Activated naive CD8-positive, alpha-beta T cell treated with anti-CD3 and anti-CD28 coated beads for 36 hours (primary cell): ENCODE data around the gene SLC26A6. TPM values are rescaled to one million over a fixed set of nuclear protein-coding genes. Genes with fewer than 3 reads are reported as not detected.

Experiments used
- DNase-seq: peaks from one replicate; pipeline ENCODE4 v3.0.0; 2021
- H3K27ac Mint-ChIP-seq: one replicate; pipeline ENCODE4 v1.8.0; 2022; ENCODE audit warnings: mild to moderate bottlenecking, moderate library complexity, mixed read lengths
- H3K27me3 Mint-ChIP-seq: one replicate; pipeline ENCODE4 v1.8.0; 2022; ENCODE audit warnings: mild to moderate bottlenecking, mixed read lengths
- H3K36me3 Mint-ChIP-seq: one replicate; pipeline ENCODE4 v1.8.0; 2021; ENCODE audit warnings: mild to moderate bottlenecking, mixed read lengths
- H3K4me1 Mint-ChIP-seq: one replicate; pipeline ENCODE4 v1.8.0; 2021; ENCODE audit warnings: mixed read lengths
- H3K4me3 Mint-ChIP-seq: one replicate; pipeline ENCODE4 v1.8.0; 2022; ENCODE audit warnings: mild to moderate bottlenecking, moderate library complexity, mixed read lengths
- H3K9me3 Mint-ChIP-seq: one replicate; pipeline ENCODE4 v1.8.0; 2022; ENCODE audit warnings: mixed read lengths
- total RNA-seq, 2 experiments: library from RNA; stranded (reverse); gene quantifications; one replicate each; pipeline ENCODE4 v1.2.3, GENCODE V29; 2021

SLC26A6 gene
- total RNA-seq, 2 experiments from 2014 or later, result 16.6 to 18.4 TPM

DNA sequence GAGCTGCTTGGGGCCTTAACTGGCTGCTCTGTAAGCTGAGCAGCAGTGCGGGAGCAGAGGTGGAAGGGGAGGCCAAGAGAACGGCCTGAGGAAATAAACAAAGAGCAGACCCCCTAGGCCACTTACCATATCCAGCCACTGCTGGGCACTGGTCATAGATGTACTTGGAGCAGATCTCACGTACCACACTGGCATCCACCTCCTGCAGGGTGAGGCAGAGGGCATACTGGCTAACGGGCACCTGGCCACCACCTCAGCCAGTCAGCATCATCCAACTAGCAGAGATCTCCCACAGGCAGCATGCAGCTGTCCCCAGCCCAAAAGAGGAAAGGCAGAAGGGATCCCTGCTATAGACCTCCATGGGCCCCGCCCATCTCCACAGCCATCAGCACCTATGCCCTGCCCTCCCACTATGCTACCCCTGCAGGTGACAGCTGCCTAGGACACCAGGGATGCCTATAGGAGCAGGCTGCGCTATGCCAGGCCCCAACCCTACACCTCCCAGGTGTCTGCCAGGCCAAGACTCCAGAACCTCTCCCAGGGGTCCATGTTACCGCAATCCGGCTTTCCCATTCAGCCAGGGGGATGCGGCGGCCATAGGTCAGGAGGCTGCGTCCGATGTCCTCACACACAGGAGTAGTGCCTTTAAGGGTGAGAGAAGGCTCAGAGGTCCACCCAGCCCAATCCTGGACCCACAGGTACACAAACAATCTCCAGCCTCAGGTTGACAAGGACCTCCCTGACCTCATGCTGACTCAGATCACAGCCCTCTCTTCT is 35.6 kb downstream of the SLC26A6 start:
- Mint-ChIP-seq H3K4me3 (no peak overlapping the region), H3K36me3 (peaks cover 5% of the 10 kb centered on the region), H3K27me3 (peaks cover 14% of the 10 kb centered on the region), H3K9me3 (no peaks in the 10 kb centered on the region), H3K27ac (no peak overlapping the region), H3K4me1 (peaks cover 3% of the 10 kb centered on the region)
- no peak for DNase-seq

DNA sequence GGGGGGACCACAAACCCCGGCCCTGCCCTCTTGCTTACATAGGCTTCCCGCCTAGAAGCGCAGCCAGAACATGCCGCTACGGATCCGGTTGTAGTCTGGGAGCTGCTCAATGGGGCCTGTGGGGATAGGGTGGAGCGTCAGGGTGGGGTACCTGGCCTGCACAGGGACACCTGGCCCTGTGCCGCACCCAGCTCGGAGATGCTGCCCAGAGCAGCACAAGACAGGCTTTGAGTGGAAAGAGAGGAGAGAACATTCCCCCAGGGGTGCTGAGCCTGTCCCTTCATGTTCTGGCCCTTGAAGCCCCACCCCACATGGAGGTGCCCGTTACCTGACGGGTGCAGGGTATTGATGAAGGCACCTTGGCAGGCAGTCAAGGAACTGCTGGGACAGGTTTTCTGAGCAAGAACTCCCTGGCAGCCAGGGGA is 36.2 kb downstream of the SLC26A6 start:
- H3K27ac Mint-ChIP-seq, result no peak overlapping the region
- no peak overlapping the region for H3K4me3 Mint-ChIP-seq
- DNase-seq, result no peak
- H3K27me3 Mint-ChIP-seq, result peaks cover 20% of the 10 kb centered on the region
- no peaks in the 10 kb centered on the region for H3K9me3 Mint-ChIP-seq
- H3K4me1 Mint-ChIP-seq, result peaks cover 5% of the 10 kb centered on the region
- peaks cover 3% of the 10 kb centered on the region for H3K36me3 Mint-ChIP-seq

- Mint-ChIP-seq H3K27ac (no peak overlapping the region), H3K9me3 (no peaks in the 10 kb centered on the region), H3K27me3 (peaks cover 24% of the 10 kb centered on the region), H3K36me3 (peaks cover 3% of the 10 kb centered on the region), H3K4me1 (peaks cover 5% of the 10 kb centered on the region), H3K4me3 (no peak overlapping the region)
- DNase-seq, result no peak
Measured at GRCh38 chr3:48598323-48599076, 36.8 kb downstream of the SLC26A6 start.

GRCh38 chr3:48597408-48597800 is 37.9 kb downstream of the SLC26A6 start:
- H3K4me3 Mint-ChIP-seq, result no peak overlapping the region
- H3K27ac Mint-ChIP-seq, result no peak overlapping the region
- peaks cover 5% of the 10 kb centered on the region for H3K4me1 Mint-ChIP-seq
- peaks cover 33% of the 10 kb centered on the region for H3K27me3 Mint-ChIP-seq
- no peak for DNase-seq
- H3K36me3 Mint-ChIP-seq, result peaks cover 2% of the 10 kb centered on the region
- H3K9me3 Mint-ChIP-seq, result no peaks in the 10 kb centered on the region

- Mint-ChIP-seq H3K4me3 (no peak overlapping the region), H3K27ac (no peak overlapping the region), H3K9me3 (no peaks in the 10 kb centered on the region), H3K4me1 (peaks cover 3% of the 10 kb centered on the region), H3K27me3 (peaks cover 33% of the 10 kb centered on the region), H3K36me3 (no peaks in the 10 kb centered on the region)
- DNase-seq, result no peak
Measured at GRCh38 chr3:48596676-48597407, 38.4 kb downstream of the SLC26A6 start.

DNA sequence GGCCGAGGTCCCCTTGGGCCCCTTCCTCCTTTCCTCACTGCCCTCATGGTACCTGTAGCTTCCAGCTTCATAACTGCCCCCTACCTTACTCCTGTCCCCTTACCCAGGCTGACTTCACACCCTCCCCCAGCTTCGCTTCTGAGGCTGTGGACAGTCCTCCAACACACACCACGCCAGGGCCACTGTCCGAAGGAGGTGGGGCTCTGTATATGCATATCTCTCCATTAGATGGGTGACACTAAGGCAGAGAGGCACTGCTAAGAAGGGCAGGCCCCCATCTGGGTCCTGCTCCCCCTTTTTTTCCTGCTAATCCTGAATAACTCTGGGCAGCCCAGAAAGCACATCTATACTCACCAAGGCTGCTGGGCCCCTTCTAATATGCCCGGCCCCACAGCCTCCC is 39.1 kb downstream of the SLC26A6 start:
- DNase-seq, result no peak
- peak overlapping the region; percentile 51 for H3K27ac Mint-ChIP-seq
- H3K4me3 Mint-ChIP-seq, result no peak overlapping the region
- no peaks in the 10 kb centered on the region for H3K36me3 Mint-ChIP-seq
- peaks cover 34% of the 10 kb centered on the region for H3K27me3 Mint-ChIP-seq
- no peaks in the 10 kb centered on the region for H3K9me3 Mint-ChIP-seq
- peaks cover 3% of the 10 kb centered on the region for H3K4me1 Mint-ChIP-seq

DNA sequence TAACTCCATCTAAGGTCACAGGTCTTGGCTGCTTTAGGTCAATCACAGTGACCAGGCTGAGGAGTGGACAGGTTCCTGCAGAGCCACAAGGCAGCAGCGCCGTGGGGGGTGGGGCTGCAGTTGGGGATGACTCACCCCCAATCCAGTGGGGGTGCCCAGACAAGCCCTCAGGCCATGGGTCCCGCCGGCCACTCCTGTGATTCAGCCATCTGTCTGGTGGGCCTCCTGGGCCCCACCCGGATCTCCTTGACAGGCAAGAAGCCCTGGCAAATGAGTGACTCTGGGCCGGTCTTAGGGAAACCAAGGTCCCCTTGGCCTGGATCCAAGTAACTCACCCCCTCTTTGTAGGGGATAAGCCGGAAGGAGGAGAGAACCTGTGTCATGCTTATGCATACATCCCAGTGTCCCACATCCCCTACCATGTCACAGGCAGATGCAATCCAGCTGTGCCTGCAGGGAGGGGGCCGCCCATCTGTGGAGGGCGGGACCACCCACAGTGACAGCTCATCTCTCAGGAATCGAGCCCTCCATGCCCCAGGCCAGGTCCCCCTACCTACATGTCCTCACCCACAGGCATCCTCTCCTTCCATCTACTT is 39.6 kb downstream of the SLC26A6 start:
- no peaks in the 10 kb centered on the region for H3K9me3 Mint-ChIP-seq
- H3K4me1 Mint-ChIP-seq, result peaks cover 3% of the 10 kb centered on the region
- no peak overlapping the region for H3K27ac Mint-ChIP-seq
- H3K36me3 Mint-ChIP-seq, result no peaks in the 10 kb centered on the region
- no peak overlapping the region for H3K4me3 Mint-ChIP-seq
- no peak for DNase-seq
- H3K27me3 Mint-ChIP-seq, result peaks cover 39% of the 10 kb centered on the region

GRCh38 chr3:48595075-48595525 is 40.2 kb downstream of the SLC26A6 start, which contains the start of gene COL7A1:
COL7A1 (minus strand) TSS chr3:48595329; CDS start chr3:48595159, 170 bp downstream.
- Mint-ChIP-seq H3K4me3 (no peak within 1 kb of the TSS), H3K4me1 (peaks cover 3% of the 10 kb centered on the region), H3K27me3 (peaks cover 44% of the 10 kb centered on the region), H3K9me3 (no peaks in the 10 kb centered on the region), H3K27ac (peak within 1 kb of the TSS; percentile 51), H3K36me3 (no peaks in the 10 kb centered on the region)
- peak; percentile 14 for DNase-seq

DNA sequence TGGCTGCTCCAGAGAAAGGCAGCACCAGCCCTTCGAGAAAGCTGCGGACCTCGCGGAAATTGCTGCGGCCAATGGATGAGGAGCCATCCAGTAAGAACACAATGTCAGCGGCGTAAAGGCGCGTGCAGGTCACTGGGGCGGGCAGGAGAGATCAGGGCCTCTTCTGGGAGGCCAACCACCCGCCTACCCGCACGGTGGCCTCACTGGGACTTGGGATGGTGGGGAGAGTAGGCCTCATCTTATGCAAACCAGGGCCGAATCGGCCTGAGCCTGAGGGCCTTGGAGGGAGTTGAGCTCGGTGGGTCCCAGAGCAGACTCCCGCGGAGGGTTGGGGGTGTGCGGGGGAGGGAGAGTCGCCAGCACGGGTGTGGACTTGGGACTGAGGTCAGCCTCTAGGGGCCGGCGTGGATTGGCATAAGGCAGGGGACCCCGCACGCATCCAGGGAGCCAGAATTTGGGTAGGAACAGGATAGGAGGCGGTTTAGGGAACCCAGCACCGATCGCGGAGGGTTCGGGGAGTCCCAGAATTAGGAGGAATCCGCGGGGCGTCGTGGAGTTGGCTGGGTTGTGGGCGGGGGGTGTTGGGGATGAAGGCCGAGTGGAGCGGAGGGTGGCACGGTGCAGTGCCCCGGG is 40.7 kb downstream of the SLC26A6 start:
- no peak overlapping the region for H3K27ac Mint-ChIP-seq
- no peak overlapping the region for H3K4me3 Mint-ChIP-seq
- peaks cover 49% of the 10 kb centered on the region for H3K27me3 Mint-ChIP-seq
- DNase-seq, result no peak
- no peaks in the 10 kb centered on the region for H3K9me3 Mint-ChIP-seq
- no peaks in the 10 kb centered on the region for H3K36me3 Mint-ChIP-seq
- peaks cover 3% of the 10 kb centered on the region for H3K4me1 Mint-ChIP-seq

DNA sequence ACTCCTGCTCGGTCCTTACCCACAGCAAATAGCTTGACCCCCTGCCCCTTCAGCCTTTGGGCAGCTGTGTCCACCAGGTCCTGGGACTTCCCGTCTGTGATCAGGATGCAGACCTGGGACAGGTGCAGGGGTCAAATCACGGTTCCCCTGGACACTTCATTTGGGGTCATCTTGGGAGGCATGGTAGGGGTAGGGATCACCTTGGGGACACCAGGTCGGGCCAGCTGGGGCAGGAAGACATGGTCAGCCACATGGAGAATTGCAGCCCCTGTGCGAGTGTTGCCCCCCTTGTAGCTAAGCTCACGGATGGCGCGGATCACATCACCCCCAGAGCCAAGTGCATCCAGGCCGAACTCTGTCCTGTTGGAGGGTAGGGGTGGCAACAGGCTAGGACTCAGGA is 41.9 kb downstream of the SLC26A6 start:
- H3K4me1 Mint-ChIP-seq, result peaks cover 3% of the 10 kb centered on the region

GRCh38 chr3:48592519-48593087 is 42.7 kb downstream of the SLC26A6 start:
- Mint-ChIP-seq H3K9me3 (no peaks in the 10 kb centered on the region), H3K4me1 (peaks cover 3% of the 10 kb centered on the region), H3K36me3 (no peaks in the 10 kb centered on the region), H3K27ac (no peak overlapping the region), H3K4me3 (no peak overlapping the region), H3K27me3 (peaks cover 63% of the 10 kb centered on the region)
- DNase-seq, result no peak

More for the DNA sequence above, 41.9 kb downstream of the SLC26A6 start:
- DNase-seq, result no peak
- Mint-ChIP-seq H3K27me3 (peaks cover 57% of the 10 kb centered on the region), H3K27ac (no peak overlapping the region), H3K4me3 (no peak overlapping the region), H3K36me3 (no peaks in the 10 kb centered on the region), H3K9me3 (no peaks in the 10 kb centered on the region)

DNA sequence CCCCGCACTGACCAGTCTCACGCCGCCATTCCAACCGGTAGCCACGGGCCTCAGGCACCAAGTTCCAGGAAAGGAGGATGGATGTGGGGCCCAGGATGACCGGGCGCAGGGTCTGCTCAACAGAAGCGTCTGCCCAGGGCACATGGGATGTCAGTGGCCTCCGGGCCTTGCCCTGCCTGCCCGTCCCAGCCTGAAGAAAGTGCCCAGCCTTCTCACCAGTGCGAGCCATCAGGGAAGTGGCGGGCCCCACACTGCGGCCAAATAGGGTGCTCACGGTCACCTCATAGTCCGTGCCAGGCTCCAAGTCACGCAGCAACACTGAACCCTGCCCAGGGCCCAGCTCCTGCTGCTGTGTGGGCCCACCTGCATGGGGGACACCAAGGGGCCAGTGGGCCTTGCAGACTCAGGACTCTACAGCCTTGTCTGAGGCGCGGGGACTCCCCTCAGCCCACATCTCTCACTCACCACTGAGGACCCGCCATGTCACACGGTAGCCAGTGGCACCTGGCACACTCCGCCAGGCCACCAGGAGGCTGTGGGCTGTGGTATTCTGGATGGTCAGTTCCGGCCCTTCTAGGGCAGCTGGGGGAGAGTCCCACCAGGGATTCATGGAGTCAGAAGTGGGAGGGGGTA is 43.3 kb downstream of the SLC26A6 start:
- Mint-ChIP-seq H3K4me3 (no peak overlapping the region), H3K27ac (no peak overlapping the region), H3K4me1 (peaks cover 3% of the 10 kb centered on the region), H3K27me3 (peaks cover 63% of the 10 kb centered on the region), H3K9me3 (no peaks in the 10 kb centered on the region), H3K36me3 (no peaks in the 10 kb centered on the region)
- DNase-seq, result no peak

DNA sequence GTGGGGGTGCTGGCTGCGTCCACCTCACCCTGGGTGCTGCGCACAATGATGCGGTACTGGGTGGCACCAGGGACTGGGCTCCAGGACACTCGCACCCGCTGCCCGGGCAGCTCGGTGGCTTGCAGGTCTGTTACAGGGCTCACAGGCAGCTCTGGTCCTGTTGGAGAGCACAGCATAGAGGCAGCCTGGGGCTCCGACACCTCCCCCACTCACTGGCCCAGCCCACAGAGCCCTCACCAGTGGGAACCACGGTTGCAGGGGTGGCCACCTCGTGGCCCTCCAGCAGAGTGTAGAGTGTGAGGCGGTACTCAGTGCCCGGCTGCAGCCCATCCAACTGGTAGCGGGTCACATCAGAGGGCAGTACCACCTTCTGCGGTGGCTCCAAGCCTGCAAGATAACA is 43.8 kb downstream of the SLC26A6 start:
- Mint-ChIP-seq H3K9me3 (no peaks in the 10 kb centered on the region), H3K4me1 (peaks cover 3% of the 10 kb centered on the region), H3K4me3 (no peak overlapping the region), H3K27ac (no peak overlapping the region), H3K27me3 (peaks cover 63% of the 10 kb centered on the region), H3K36me3 (no peaks in the 10 kb centered on the region)
- DNase-seq, result no peak

DNA sequence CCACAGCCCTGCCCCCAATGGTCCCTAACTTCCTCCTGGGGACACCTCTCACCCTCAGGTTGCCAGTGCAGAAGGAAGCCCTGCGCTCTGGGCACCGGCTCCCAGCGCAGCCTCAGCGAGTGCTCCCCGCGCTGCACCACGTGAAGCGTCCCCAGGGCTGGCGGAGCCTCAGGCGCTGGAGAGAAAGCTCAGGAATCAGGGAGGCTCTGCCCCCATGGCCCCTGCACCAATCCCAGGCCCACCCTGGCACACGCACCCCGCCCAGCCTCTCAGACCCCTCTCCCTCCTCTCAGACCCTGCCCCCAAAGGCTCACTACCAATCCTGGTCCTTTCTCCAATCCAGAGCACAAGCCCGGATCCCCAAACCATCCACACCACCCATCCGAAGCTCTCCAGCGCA is 47.0 kb downstream of the SLC26A6 start:
- Mint-ChIP-seq H3K27me3 (peaks cover 36% of the 10 kb centered on the region), H3K4me3 (no peak overlapping the region)

More for the DNA sequence above, 47.0 kb downstream of the SLC26A6 start:
- H3K36me3 Mint-ChIP-seq, result no peaks in the 10 kb centered on the region
- no peak for DNase-seq
- no peaks in the 10 kb centered on the region for H3K9me3 Mint-ChIP-seq
- H3K27ac Mint-ChIP-seq, result no peak overlapping the region
- H3K4me1 Mint-ChIP-seq, result no peaks in the 10 kb centered on the region
